BE2C (cell line): Measurements from ENCODE around the gene GAD1.

Source experiments
- DNase-seq: peaks from one replicate; pipeline ENCODE4 v3.0.0-alpha.2; 2020
- H3K27me3 ChIP-seq: fragments of 250-450 bp; sonication (Bioruptor Pico); 2 replicates; pipeline ENCODE4 v1.5.1; 2020; ENCODE audit warnings: mild to moderate bottlenecking
- H3K36me3 ChIP-seq: fragments of 250-450 bp; sonication (Bioruptor Pico); 2 replicates; pipeline ENCODE4 v1.5.1; 2020; ENCODE audit warnings: mild to moderate bottlenecking
- H3K4me1 ChIP-seq: fragments of 250-450 bp; sonication (Bioruptor Pico); 2 replicates; pipeline ENCODE4 v1.5.1; 2020
- H3K4me3 ChIP-seq: 2 replicates; pipeline ENCODE4 v1.5.1; 2011; ENCODE audit warnings: low read depth, low read length
- H3K9me3 ChIP-seq: fragments of 250-450 bp; sonication (Bioruptor Pico); 2 replicates; pipeline ENCODE4 v1.5.1; 2020
- CTCF ChIP-seq: IDR thresholded peaks from 2 replicates; pipeline ENCODE4 v1.5.1; 2012; ENCODE audit warnings: mild to moderate bottlenecking, low read depth, low read length

Gene GAD1

GRCh38 chr2:170897108-170897507 lies 80.4 kb downstream of the GAD1 start:
- H3K27me3 ChIP-seq: no peaks in the 10 kb centered on the region
- no peak for TF ChIP-seq CTCF
- H3K9me3 ChIP-seq: no peaks in the 10 kb centered on the region
- no peak overlapping the region for H3K4me3 ChIP-seq
- H3K36me3 ChIP-seq: no peaks in the 10 kb centered on the region
- H3K4me1 ChIP-seq: no peaks in the 10 kb centered on the region
- no peak for DNase-seq

- no peak for DNase-seq
- H3K27me3 ChIP-seq: no peaks in the 10 kb centered on the region
- TF ChIP-seq CTCF: no peak
- H3K4me3 ChIP-seq: no peak overlapping the region
- no peaks in the 10 kb centered on the region for H3K4me1 ChIP-seq
- H3K9me3 ChIP-seq: no peaks in the 10 kb centered on the region
- H3K36me3 ChIP-seq: no peaks in the 10 kb centered on the region
Measured at GRCh38 chr2:170905864-170906263, 89.2 kb downstream of the GAD1 start.
